ENCODE results near the gene NRSN2. TPM values are rescaled to one million over a fixed set of nuclear protein-coding genes. Genes with fewer than 3 reads are reported as not detected.
"Not testable (repeated sequence)": the region's sequence is repeated elsewhere in the genome, so short reads cannot be mapped to it uniquely, and the experiment has no call there.

Gene NRSN2
- total RNA-seq, 2 donors from 2014 or later: 24.7 to 38.4 TPM

DNA sequence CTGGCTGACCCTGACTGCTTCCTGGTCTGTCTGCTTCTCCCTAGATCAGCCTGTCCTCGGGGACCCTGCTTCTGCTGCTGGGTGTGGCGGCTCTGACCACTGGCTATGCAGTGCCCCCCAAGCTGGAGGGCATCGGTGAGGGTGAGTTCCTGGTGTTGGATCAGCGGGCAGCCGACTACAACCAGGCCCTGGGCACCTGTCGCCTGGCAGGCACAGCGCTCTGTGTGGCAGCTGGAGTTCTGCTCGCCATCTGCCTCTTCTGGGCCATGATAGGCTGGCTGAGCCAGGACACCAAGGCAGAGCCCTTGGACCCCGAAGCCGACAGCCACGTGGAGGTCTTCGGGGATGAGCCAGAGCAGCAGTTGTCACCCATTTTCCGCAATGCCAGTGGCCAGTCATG is 6.3 kb downstream of the NRSN2 start:
- Histone ChIP-seq H3K9ac (ENCODE audit: extremely low read depth, low read length, poor library complexity, severe bottlenecking) (no peak overlapping the region), H3K36me3 (ENCODE audit: control insufficient read depth, insufficient read depth, low read length) (peaks cover 11% of the 10 kb centered on the region), H3K9me3 (ENCODE audit: control insufficient read depth, low read length) (no peaks in the 10 kb centered on the region), H3K27me3 (ENCODE audit: control insufficient read depth, insufficient read depth, low read length, poor library complexity, severe bottlenecking) (no peaks in the 10 kb centered on the region), H3K4me1 (ENCODE audit: control insufficient read depth, insufficient read depth, low read length) (no peaks in the 10 kb centered on the region), H3K4me3 (ENCODE audit: low read length) (no peak overlapping the region), H3K27ac (ENCODE audit: low read depth, low read length) (no peak overlapping the region)
- H3K27ac Mint-ChIP-seq: no peak overlapping the region
- no peak overlapping the region for H3K4me3 Mint-ChIP-seq
- WGBS, 2 experiments (ENCODE audit: insufficient coverage in 1 of 2, insufficient read length in 1 of 2): 90 to 95% methylated on average over 10 to 13 of the region's 13 CpGs
- no peak for DNase-seq
- H3K36me3 Mint-ChIP-seq (ENCODE audit: low read depth): peaks cover 5% of the 10 kb centered on the region
- no peaks in the 10 kb centered on the region for H3K27me3 Mint-ChIP-seq (ENCODE audit: insufficient read depth)
- H3K4me1 Mint-ChIP-seq: peaks cover 7% of the 10 kb centered on the region
- H3K9me3 Mint-ChIP-seq: no peaks in the 10 kb centered on the region
- TF ChIP-seq, protein P1, sequence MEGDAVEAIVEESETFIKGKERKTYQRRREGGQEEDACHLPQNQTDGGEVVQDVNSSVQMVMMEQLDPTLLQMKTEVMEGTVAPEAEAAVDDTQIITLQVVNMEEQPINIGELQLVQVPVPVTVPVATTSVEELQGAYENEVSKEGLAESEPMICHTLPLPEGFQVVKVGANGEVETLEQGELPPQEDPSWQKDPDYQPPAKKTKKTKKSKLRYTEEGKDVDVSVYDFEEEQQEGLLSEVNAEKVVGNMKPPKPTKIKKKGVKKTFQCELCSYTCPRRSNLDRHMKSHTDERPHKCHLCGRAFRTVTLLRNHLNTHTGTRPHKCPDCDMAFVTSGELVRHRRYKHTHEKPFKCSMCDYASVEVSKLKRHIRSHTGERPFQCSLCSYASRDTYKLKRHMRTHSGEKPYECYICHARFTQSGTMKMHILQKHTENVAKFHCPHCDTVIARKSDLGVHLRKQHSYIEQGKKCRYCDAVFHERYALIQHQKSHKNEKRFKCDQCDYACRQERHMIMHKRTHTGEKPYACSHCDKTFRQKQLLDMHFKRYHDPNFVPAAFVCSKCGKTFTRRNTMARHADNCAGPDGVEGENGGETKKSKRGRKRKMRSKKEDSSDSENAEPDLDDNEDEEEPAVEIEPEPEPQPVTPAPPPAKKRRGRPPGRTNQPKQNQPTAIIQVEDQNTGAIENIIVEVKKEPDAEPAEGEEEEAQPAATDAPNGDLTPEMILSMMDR (conservative IDR thresholded peaks at IDR 0.05): no peak

GRCh38 chr20:354298-354977 is 7.5 kb downstream of the NRSN2 start:
- H3K9ac ChIP-seq (ENCODE audit: extremely low read depth, low read length, poor library complexity, severe bottlenecking): no peak overlapping the region
- H3K27me3 Mint-ChIP-seq (ENCODE audit: insufficient read depth): peaks cover 4% of the 10 kb centered on the region
- H3K27ac ChIP-seq (ENCODE audit: low read depth, low read length): no peak overlapping the region
- no peak overlapping the region for H3K4me3 ChIP-seq (ENCODE audit: low read length)
- peak; percentile 93 for DNase-seq
- no peaks in the 10 kb centered on the region for H3K9me3 ChIP-seq (ENCODE audit: control insufficient read depth, low read length)
- H3K4me1 ChIP-seq (ENCODE audit: control insufficient read depth, insufficient read depth, low read length): no peaks in the 10 kb centered on the region
- peaks cover 5% of the 10 kb centered on the region for H3K36me3 Mint-ChIP-seq (ENCODE audit: low read depth)
- WGBS, 2 experiments (ENCODE audit: insufficient coverage in 1 of 2, insufficient read length in 1 of 2): 3 to 28% methylated on average over 6 to 14 of the region's 14 CpGs
- no peak overlapping the region for H3K27ac Mint-ChIP-seq
- H3K4me1 Mint-ChIP-seq: no peaks in the 10 kb centered on the region
- H3K9me3 Mint-ChIP-seq: no peaks in the 10 kb centered on the region
- no peak overlapping the region for H3K4me3 Mint-ChIP-seq
- TF ChIP-seq, protein P1 (conservative IDR thresholded peaks at IDR 0.05): peak; percentile 98
- H3K36me3 ChIP-seq (ENCODE audit: control insufficient read depth, insufficient read depth, low read length): peaks cover 9% of the 10 kb centered on the region
- H3K27me3 ChIP-seq (ENCODE audit: control insufficient read depth, insufficient read depth, low read length, poor library complexity, severe bottlenecking): no peaks in the 10 kb centered on the region

DNA sequence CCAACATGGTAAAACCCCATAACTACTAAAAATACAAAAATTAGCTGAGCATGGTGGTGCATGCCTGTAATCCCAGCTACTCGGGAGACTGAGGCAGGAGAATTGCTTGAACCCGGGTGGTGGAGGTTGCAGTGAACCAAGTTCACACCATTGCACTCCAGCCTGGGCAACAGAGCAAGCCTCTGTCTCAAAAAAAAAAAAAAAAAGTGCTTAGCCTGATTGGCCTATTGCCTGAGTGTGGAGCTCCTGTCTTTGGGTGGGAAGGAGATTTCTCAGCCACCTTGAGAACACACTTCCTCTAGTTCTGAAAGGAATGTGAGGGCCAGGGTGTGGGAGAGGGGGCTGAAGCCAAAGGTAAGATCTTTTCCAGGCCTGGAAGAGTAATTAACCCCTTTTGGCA is 9.2 kb downstream of the NRSN2 start:
- H3K4me1 ChIP-seq (ENCODE audit: control insufficient read depth, insufficient read depth, low read length); H3K4me3 Mint-ChIP-seq; H3K4me3 ChIP-seq (ENCODE audit: low read length); H3K27ac Mint-ChIP-seq; H3K9me3 Mint-ChIP-seq; H3K9me3 ChIP-seq (ENCODE audit: control insufficient read depth, low read length); H3K9ac ChIP-seq (ENCODE audit: extremely low read depth, low read length, poor library complexity, severe bottlenecking); H3K4me1 Mint-ChIP-seq; DNase-seq; H3K36me3 ChIP-seq (ENCODE audit: control insufficient read depth, insufficient read depth, low read length); H3K27me3 ChIP-seq (ENCODE audit: control insufficient read depth, insufficient read depth, low read length, poor library complexity, severe bottlenecking); H3K27me3 Mint-ChIP-seq (ENCODE audit: insufficient read depth); H3K36me3 Mint-ChIP-seq (ENCODE audit: low read depth); H3K27ac ChIP-seq (ENCODE audit: low read depth, low read length): not testable (repeated sequence)
- WGBS, 2 experiments (ENCODE audit: insufficient coverage in 1 of 2, insufficient read length in 1 of 2): 79 to 100% methylated on average over 2 of the region's 2 CpGs

GRCh38 chr20:356745-357144 is 9.8 kb downstream of the NRSN2 start:
- H3K27me3 ChIP-seq (ENCODE audit: control insufficient read depth, insufficient read depth, low read length, poor library complexity, severe bottlenecking): no peaks in the 10 kb centered on the region
- H3K9ac ChIP-seq (ENCODE audit: extremely low read depth, low read length, poor library complexity, severe bottlenecking): no peak overlapping the region
- no peaks in the 10 kb centered on the region for H3K36me3 Mint-ChIP-seq (ENCODE audit: low read depth)
- no peaks in the 10 kb centered on the region for H3K36me3 ChIP-seq (ENCODE audit: control insufficient read depth, insufficient read depth, low read length)
- H3K27me3 Mint-ChIP-seq (ENCODE audit: insufficient read depth): peaks cover 13% of the 10 kb centered on the region
- DNase-seq: no peak
- H3K9me3 Mint-ChIP-seq: no peaks in the 10 kb centered on the region
- H3K4me3 Mint-ChIP-seq: no peak overlapping the region
- no peak overlapping the region for H3K4me3 ChIP-seq (ENCODE audit: low read length)
- H3K4me1 ChIP-seq (ENCODE audit: control insufficient read depth, insufficient read depth, low read length): no peaks in the 10 kb centered on the region
- H3K27ac Mint-ChIP-seq: no peak overlapping the region
- WGBS, 2 experiments (ENCODE audit: insufficient coverage in 1 of 2, insufficient read length in 1 of 2): 96 to 100% methylated on average over 5 to 10 of the region's 10 CpGs
- no peak overlapping the region for H3K27ac ChIP-seq (ENCODE audit: low read depth, low read length)
- TF ChIP-seq, protein P1 (conservative IDR thresholded peaks at IDR 0.05): no peak
- no peaks in the 10 kb centered on the region for H3K9me3 ChIP-seq (ENCODE audit: control insufficient read depth, low read length)
- no peaks in the 10 kb centered on the region for H3K4me1 Mint-ChIP-seq

All from endodermal cell (in vitro differentiated cells).